ENCODE results near the gene MVD. TPM values are rescaled to one million over a fixed set of nuclear protein-coding genes. Genes with fewer than 3 reads are reported as not detected.
A peak's percentile ranks its signal among the peaks of the same experiment; 100 is the strongest.

Gene MVD
- total and polyA plus RNA-seq, 2 of the 13 experiments (the other 11 are each of a cell fraction or from before 2014, with no cell fraction given): 28.1 to 187 TPM

GRCh38 chr16:88706229-88706964 lies 43.5 kb upstream of the MVD start, which contains the start of the genes CTU2 and RNF166 (continued):
- no peak for TF ChIP-seq ZFP36L2 (CRISPR knock-in tag; IDR thresholded peaks at IDR 0.05)
- peak; percentile 40 for TF ChIP-seq HNRNPK (IDR thresholded peaks at IDR 0.05; ENCODE audit: low read depth, low read length, poor library complexity, severe bottlenecking)
- TF ChIP-seq TEAD3 (CRISPR knock-in tag; optimal IDR thresholded peaks at IDR 0.05; ENCODE audit: borderline replicate concordance): peak; percentile 69
- TF ChIP-seq MLXIP (CRISPR knock-in tag; IDR thresholded peaks at IDR 0.05; ENCODE audit: borderline replicate concordance): 0 out of 2 replicates have a peak, but pooled peaks have one; percentile 29
- no peak for TF ChIP-seq ZNF570 (CRISPR knock-in tag; IDR thresholded peaks at IDR 0.05; ENCODE audit: borderline replicate concordance)
- no peak for TF ChIP-seq ZNF530 (CRISPR knock-in tag; IDR thresholded peaks at IDR 0.05; ENCODE audit: low read depth)
- TF ChIP-seq SAP130 (CRISPR knock-in tag; IDR thresholded peaks at IDR 0.05; ENCODE audit: low read depth): peak; percentile 100
- peak; percentile 69; the same call in 1 of the 2 replicates for TF ChIP-seq ZNF772 (CRISPR knock-in tag; IDR thresholded peaks at IDR 0.05)
- TF ChIP-seq NPAS2 (CRISPR knock-in tag; IDR thresholded peaks at IDR 0.05; ENCODE audit: borderline replicate concordance): no peak
- TF ChIP-seq NFYB (CRISPR knock-in tag; IDR thresholded peaks at IDR 0.05): peak; percentile 34; the same call in 1 of the 2 replicates
- peak; percentile 47; the same call in 1 of the 2 replicates for TF ChIP-seq E2F1 (CRISPR knock-in tag; IDR thresholded peaks at IDR 0.05)
- TF ChIP-seq ZNF691 (CRISPR knock-in tag; IDR thresholded peaks at IDR 0.05; ENCODE audit: borderline replicate concordance, low read depth): peak; percentile 96; the same call in 1 of the 2 replicates
- peak; percentile 88; the same call in 1 of the 2 replicates for TF ChIP-seq IRF9 (CRISPR knock-in tag; IDR thresholded peaks at IDR 0.05; ENCODE audit: borderline replicate concordance)
- peak; percentile 50; the same call in 1 of the 2 replicates for TF ChIP-seq SMAD1 (CRISPR knock-in tag; IDR thresholded peaks at IDR 0.05; ENCODE audit: borderline replicate concordance, low read depth)
- TF ChIP-seq CBX5 (CRISPR knock-in tag; IDR thresholded peaks at IDR 0.05; ENCODE audit: borderline replicate concordance): no peak
- TF ChIP-seq ZSCAN12 (CRISPR knock-in tag; IDR thresholded peaks at IDR 0.05): no peak; the same call in 1 of the 2 replicates
- TF ChIP-seq GABPA (IDR thresholded peaks at IDR 0.05; ENCODE audit: low read depth, low read length): no peak
- TF ChIP-seq GABPA (CRISPR knock-in tag; IDR thresholded peaks at IDR 0.05; ENCODE audit: low read depth): no peak
- TF ChIP-seq ATAD3A (CRISPR knock-in tag; IDR thresholded peaks at IDR 0.05): no peak
- peak; percentile 43; the same call in 1 of the 2 replicates for TF ChIP-seq SOX5 (CRISPR knock-in tag; IDR thresholded peaks at IDR 0.05; ENCODE audit: borderline replicate concordance)
- no peak; the same call in 1 of the 2 replicates for TF ChIP-seq TEF (CRISPR knock-in tag; IDR thresholded peaks at IDR 0.05)
- TF ChIP-seq TCF12 (IDR thresholded peaks at IDR 0.05): no peak
- peak; percentile 90 for TF ChIP-seq TCF12 (CRISPR knock-in tag; IDR thresholded peaks at IDR 0.05)
- no peak for TF ChIP-seq TP53 (CRISPR knock-in tag; conservative IDR thresholded peaks at IDR 0.05)

Data from HepG2 (cell line).